Body of pancreas (tissue), 4 donors: ENCODE data around the gene GJB6. TPM values are rescaled to one million over a fixed set of nuclear protein-coding genes. Genes with fewer than 3 reads are reported as not detected.

Source experiments
- ATAC-seq: fragments of 150-250 bp; one replicate; pipeline ENCODE4 v1.9.1; 2016
- DNase-seq, 4 donors: peaks; one replicate each; pipeline ENCODE4 v3.0.0-alpha.2; 2019
- H3K27ac ChIP-seq, 4 donors: fragments of 200-600 bp; sonication (generic); 1 replicate in 3 of 4; 2 replicates in 1 of 4; pipeline versions ENCODE4 v1.5.1 to v1.6.1; 2016 to 2019; ENCODE audit warnings: mild to moderate bottlenecking in 1 of 4, mixed read lengths in 1 of 4, moderate library complexity in 1 of 4
- H3K27me3 ChIP-seq, 2 donors: fragments of 200-600 bp; sonication (generic); one replicate each; pipeline ENCODE4 v1.6.0; 2016; ENCODE audit warnings: mild to moderate bottlenecking in 1 of 2
- H3K36me3 ChIP-seq, 2 donors: fragments of 200-600 bp; sonication (generic); replicated peaks in 1 of 2; 2 replicates each; pipeline ENCODE4 v1.5.1; 2016; ENCODE audit warnings: low read depth in 2 of 2; ENCODE audit not compliant: insufficient read depth in 1 of 2
- H3K4me1 ChIP-seq: fragments of 200-600 bp; sonication (generic); one replicate; pipeline ENCODE4 v1.6.0; 2016
- H3K4me3 ChIP-seq, 2 donors: fragments of 200-600 bp; sonication (generic); 1 replicate in 1 of 2; 2 replicates in 1 of 2; pipeline ENCODE4 v1.5.1; 2016 to 2019
- H3K9me3 ChIP-seq, 3 donors: fragments of 200-600 bp; sonication (generic); 1 replicate in 2 of 3; 2 replicates in 1 of 3; pipeline ENCODE4 v1.5.1; 2016
- CTCF ChIP-seq, 7 experiments: fragments of 450-650 bp in 4 of 7; fragments of 200-600 bp in 3 of 7; sonication (generic) in 3 of 7; IDR thresholded peaks; one replicate each; pipeline ENCODE4 v1.5.1; 2016 to 2019; ENCODE audit warnings: antibody characterized with exemption in 7 of 7
- POLR2A ChIP-seq, 3 donors: fragments of 450-650 bp; IDR thresholded peaks; one replicate each; pipeline ENCODE4 v1.6.1; 2016; ENCODE audit warnings: antibody characterized with exemption in 3 of 3, mild to moderate bottlenecking in 2 of 3
- WGBS, 2 donors: methylation state at CpG; one replicate each; pipeline ENCODE4 v1.1.5; 2017; 5-methylcytosine and 5-hydroxymethylcytosine counted together
- intact Hi-C: fragments of 100-400 bp; cut with DNase I; formaldehyde crosslinking; loops from one replicate; pipeline ENCODE4 v1.15.1; 2023
- total RNA-seq, 2 donors: library from RNA; depleted of rRNA; stranded (reverse); fragments of >200 nt; gene quantifications; one replicate each; pipeline ENCODE4 v1.1.0, GENCODE V29; 2016

GJB6 gene
- total RNA-seq, 2 donors from 2014 or later: not detected

DNA sequence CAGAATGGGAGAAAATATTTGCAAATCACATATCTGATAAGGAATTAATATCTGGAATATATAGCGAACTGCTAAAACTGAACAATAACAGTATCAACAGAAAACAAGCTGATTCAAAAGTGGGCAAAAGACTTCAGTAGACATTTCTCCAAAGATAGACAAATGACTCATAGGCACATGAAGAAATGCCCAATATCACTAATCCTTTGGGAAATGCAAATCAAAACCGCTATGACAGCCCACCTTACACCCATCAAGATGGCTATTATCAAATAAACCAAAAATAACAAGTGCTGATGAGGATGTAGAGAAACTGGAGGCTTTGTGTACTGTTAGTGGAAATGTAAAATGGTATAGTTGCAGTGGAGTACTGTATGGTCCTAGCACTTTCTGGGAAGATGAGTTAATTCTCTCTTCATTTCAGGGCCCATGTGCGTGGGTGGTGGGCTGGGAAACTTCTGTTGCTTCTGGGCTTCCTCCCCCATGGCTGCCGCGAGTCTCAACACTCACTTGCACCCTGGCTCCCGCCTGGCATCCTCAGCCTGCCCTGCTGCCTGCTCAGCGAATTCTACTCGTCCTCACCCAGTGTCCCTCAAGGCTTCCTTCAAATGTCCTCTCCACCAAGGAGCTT, 58.9 kb downstream of the GJB6 start:
- H3K27me3 ChIP-seq: no peaks in the 10 kb centered on the region
- intact Hi-C loops: no loop called here
- DNase-seq (no peak), ATAC-seq (no peak)
- WGBS, 2 donors: 74 to 78% methylated on average over 8 of the region's 8 CpGs
- H3K9me3 ChIP-seq: no peaks in the 10 kb centered on the region
- TF ChIP-seq POLR2A (IDR thresholded peaks at IDR 0.05) (no peak), CTCF (IDR thresholded peaks at IDR 0.05) (no peak)
- no peaks in the 10 kb centered on the region for H3K36me3 ChIP-seq
- H3K4me3 ChIP-seq: no peak overlapping the region
- peaks cover 10% of the 10 kb centered on the region for H3K4me1 ChIP-seq
- no peak overlapping the region for H3K27ac ChIP-seq

Other genes starting within 250 kb of the GJB6 start
- not detected for gene GJA3, start 71.3 kb downstream of the GJB6 start, total RNA-seq
- gene GJB2, start 39.4 kb downstream of the GJB6 start, total RNA-seq: 1 to 10 TPM in 1 of 2 donors, under 1 TPM in 1; 0.78 to 2.3 TPM